HepG2 (cell line): ENCODE data around the gene MRNIP.

Experiments used
- EP300 ChIP-seq, 3 experiments: sonication (generic) in 1 of 3; formaldehyde crosslinking in 1 of 3; IDR thresholded peaks; 2 replicates each; pipeline versions ENCODE4 v1.5.1 to v1.6.1; 2011 to 2020; ENCODE audit warnings: low read depth in 2 of 3, low read length in 2 of 3, borderline replicate concordance in 1 of 3, improper control_type of control experiment in 1 of 3, mild to moderate bottlenecking in 1 of 3, missing genetic modification reagents in 1 of 3, moderate library complexity in 1 of 3
- FOXM1 ChIP-seq: sonication (generic); formaldehyde crosslinking; IDR thresholded peaks from 2 replicates; pipeline ENCODE4 v1.5.0; 2020; ENCODE audit warnings: missing genetic modification reagents
- HNRNPK ChIP-seq: fragments of 200-400 bp; formaldehyde crosslinking; IDR thresholded peaks from 2 replicates; pipeline ENCODE4 v1.6.1; 2018; ENCODE audit warnings: low read length, low read depth, moderate library complexity, mild to moderate bottlenecking; ENCODE audit not compliant: poor library complexity, severe bottlenecking
- ISL2 ChIP-seq: sonication (generic); formaldehyde crosslinking; IDR thresholded peaks from 2 replicates; pipeline ENCODE4 v1.5.0; 2020; ENCODE audit warnings: missing genetic modification reagents
- JUND ChIP-seq: sonication (generic); formaldehyde crosslinking; IDR thresholded peaks from 2 replicates; pipeline ENCODE4 v1.8.0; 2022; ENCODE audit warnings: mild to moderate bottlenecking, missing genetic modification reagents
- MAFK ChIP-seq, 2 experiments: IDR thresholded peaks in 1 of 2; conservative IDR thresholded peaks in 1 of 2; 2 replicates each; pipeline ENCODE4 v1.6.1; 2011; ENCODE audit warnings: improper control_type of control experiment in 2 of 2, low read length in 2 of 2
- PHF8 ChIP-seq: sonication (generic); formaldehyde crosslinking; IDR thresholded peaks from 2 replicates; pipeline ENCODE4 v1.5.0; 2020; ENCODE audit warnings: missing genetic modification reagents
- POLR2AphosphoS5 ChIP-seq: IDR thresholded peaks from 2 replicates; pipeline ENCODE4 v1.6.1; 2012; ENCODE audit warnings: low read depth, low read length
- SNRNP70 ChIP-seq: fragments of 200-400 bp; formaldehyde crosslinking; IDR thresholded peaks from 2 replicates; pipeline ENCODE4 v1.6.1; 2017; ENCODE audit warnings: mild to moderate bottlenecking, low read depth, low read length, moderate library complexity
- ZNF232 ChIP-seq: sonication (generic); formaldehyde crosslinking; IDR thresholded peaks from 2 replicates; pipeline ENCODE4 v1.4.0; 2020; ENCODE audit warnings: missing genetic modification reagents, borderline replicate concordance
- TF ChIP-seq, protein P1 (sequence below): IDR thresholded peaks from 2 replicates; pipeline ENCODE4 v1.6.1; 2018; ENCODE audit warnings: missing genetic modification reagents, mild to moderate bottlenecking, missing compliant biosample characterization
- TF ChIP-seq, protein P2 (sequence below): sonication (generic); formaldehyde crosslinking; IDR thresholded peaks from 2 replicates; pipeline ENCODE4 v1.5.0; 2020; ENCODE audit warnings: mild to moderate bottlenecking, missing genetic modification reagents, moderate library complexity

DNA sequence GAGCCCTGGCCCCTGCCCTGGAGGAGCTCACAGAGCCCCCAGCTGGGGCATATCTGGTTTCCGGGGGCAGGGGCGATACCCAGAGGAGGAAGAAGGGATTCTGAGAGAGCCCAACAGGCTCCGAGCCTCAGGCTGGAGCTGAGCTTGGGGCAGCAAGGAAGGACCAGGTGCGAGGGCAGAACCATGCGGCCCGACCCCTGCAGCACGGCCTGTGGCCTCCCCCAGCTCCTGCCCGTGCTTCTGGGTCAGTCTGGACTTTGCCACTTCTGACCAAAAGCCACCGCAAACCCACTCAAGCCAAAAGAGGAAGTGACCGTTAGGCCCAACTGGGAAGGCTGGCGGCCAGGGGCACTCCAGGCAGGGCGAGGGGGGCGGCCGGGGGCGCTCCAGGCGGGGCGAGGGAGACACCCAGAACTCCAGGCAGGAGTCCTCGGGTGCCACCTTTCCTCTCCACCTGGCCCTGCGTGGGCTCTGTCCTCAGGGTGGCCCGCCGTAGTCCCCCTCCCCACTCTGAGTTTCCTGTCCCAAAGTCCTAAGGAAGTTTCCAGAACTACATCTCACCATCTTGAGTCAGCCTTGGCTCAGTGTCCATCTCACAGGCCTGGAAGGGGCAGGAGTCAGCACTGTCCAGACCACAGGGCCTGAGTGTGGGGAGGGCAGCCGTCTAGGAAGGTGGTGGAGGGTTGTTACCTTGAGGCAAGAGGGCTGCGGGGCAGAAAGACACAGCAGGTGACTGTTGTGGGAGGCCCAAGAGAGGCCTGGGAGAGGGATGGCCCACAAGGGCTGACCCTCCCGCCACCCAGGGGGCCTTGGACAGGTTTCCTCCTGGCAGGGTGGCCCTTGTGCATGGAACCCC is 65.8 kb downstream of the MRNIP start:
- TF ChIP-seq, protein P1, sequence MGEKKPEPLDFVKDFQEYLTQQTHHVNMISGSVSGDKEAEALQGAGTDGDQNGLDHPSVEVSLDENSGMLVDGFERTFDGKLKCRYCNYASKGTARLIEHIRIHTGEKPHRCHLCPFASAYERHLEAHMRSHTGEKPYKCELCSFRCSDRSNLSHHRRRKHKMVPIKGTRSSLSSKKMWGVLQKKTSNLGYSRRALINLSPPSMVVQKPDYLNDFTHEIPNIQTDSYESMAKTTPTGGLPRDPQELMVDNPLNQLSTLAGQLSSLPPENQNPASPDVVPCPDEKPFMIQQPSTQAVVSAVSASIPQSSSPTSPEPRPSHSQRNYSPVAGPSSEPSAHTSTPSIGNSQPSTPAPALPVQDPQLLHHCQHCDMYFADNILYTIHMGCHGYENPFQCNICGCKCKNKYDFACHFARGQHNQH (CRISPR knock-in tag) = no peak
- TF ChIP-seq, protein P2, sequence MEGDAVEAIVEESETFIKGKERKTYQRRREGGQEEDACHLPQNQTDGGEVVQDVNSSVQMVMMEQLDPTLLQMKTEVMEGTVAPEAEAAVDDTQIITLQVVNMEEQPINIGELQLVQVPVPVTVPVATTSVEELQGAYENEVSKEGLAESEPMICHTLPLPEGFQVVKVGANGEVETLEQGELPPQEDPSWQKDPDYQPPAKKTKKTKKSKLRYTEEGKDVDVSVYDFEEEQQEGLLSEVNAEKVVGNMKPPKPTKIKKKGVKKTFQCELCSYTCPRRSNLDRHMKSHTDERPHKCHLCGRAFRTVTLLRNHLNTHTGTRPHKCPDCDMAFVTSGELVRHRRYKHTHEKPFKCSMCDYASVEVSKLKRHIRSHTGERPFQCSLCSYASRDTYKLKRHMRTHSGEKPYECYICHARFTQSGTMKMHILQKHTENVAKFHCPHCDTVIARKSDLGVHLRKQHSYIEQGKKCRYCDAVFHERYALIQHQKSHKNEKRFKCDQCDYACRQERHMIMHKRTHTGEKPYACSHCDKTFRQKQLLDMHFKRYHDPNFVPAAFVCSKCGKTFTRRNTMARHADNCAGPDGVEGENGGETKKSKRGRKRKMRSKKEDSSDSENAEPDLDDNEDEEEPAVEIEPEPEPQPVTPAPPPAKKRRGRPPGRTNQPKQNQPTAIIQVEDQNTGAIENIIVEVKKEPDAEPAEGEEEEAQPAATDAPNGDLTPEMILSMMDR (CRISPR knock-in tag) = no peak
- TF ChIP-seq PHF8 (no peak), HNRNPK (no peak), FOXM1 (CRISPR knock-in tag) (no peak), SNRNP70 (no peak), ZNF232 (CRISPR knock-in tag) (no peak), POLR2AphosphoS5 (no peak), JUND (CRISPR knock-in tag) (no peak), MAFK (conservative IDR thresholded peaks at IDR 0.05 in 1 of 2, IDR thresholded peaks at IDR 0.05 in 1 of 2; ENCODE audit: low read length in 2 of 2) (no peak), ISL2 (CRISPR knock-in tag) (no peak), EP300 (IDR thresholded peaks at IDR 0.05; ENCODE audit: low read depth in 2 of 2, low read length in 2 of 2) (no peak), EP300 (CRISPR knock-in tag; IDR thresholded peaks at IDR 0.05; ENCODE audit: borderline replicate concordance) (no peak)
